ENCODE data around the gene IQCE. TPM values are rescaled to one million over a fixed set of nuclear protein-coding genes. Genes with fewer than 3 reads are reported as not detected.

IQCE gene
- polyA plus RNA-seq, 1 donor from 2014 or later = 21.2 TPM

DNA sequence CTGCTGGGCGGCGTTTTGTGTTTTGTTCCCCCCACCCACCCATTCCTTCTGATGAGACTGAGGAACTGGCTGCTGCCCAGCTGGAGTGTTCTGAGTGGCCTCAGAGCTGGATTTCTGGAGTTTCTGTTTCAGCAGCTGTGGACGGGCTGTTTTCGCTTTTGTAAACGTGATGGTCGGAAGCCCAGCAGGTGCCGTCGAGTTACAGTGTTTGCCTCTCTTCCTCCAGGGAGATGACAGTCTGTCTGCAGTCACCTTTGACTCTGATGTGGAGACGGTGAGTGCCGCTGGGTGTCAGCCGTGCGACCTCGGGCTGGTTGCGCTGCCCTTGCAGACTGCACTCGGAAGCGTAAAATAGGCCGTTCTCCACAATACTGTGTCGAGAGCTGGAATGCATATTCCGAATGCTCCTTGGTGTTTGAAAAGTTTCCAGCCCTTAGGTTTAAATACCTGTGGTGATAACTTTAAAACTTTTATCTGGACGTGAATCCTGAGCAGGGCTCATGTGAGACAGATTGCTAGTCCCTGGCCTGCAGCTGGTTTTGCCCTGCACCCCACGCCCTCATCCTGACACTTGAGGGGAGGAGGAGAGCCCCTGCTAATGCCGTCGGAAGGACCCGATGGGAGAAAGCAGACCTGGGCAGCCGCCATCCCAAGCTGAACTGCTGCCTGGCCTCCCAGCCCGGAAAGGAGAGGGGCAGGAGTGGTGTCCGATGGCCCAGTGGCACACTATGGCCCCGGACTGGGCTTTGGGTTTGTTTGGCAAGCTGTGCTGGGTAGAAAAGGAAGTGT, 8.3 kb downstream of the IQCE start:
- no peak overlapping the region for H3K27ac ChIP-seq (ENCODE audit: low read length)
- no peaks in the 10 kb centered on the region for H3K9me2 ChIP-seq (ENCODE audit: insufficient read depth, low read length)
- no peaks in the 10 kb centered on the region for H3K9me3 ChIP-seq (ENCODE audit: low read length)
- no peaks in the 10 kb centered on the region for H3K36me3 ChIP-seq (ENCODE audit: insufficient read depth, low read length)
- H3K27me3 ChIP-seq (ENCODE audit: insufficient read depth, low read depth, low read length) = no peaks in the 10 kb centered on the region
- H2AFZ ChIP-seq (ENCODE audit: low read depth, low read length) = no peak overlapping the region
- H3F3A ChIP-seq (ENCODE audit: insufficient read depth, low read length, poor library complexity, severe bottlenecking) = no peaks in the 10 kb centered on the region
- no peak for TF ChIP-seq EP300 (conservative IDR thresholded peaks at IDR 0.05; ENCODE audit: poor library complexity, severe bottlenecking)
- no peak for TF ChIP-seq TAF1 (IDR thresholded peaks at IDR 0.05; ENCODE audit: low read depth)
- TF ChIP-seq, protein P1, sequence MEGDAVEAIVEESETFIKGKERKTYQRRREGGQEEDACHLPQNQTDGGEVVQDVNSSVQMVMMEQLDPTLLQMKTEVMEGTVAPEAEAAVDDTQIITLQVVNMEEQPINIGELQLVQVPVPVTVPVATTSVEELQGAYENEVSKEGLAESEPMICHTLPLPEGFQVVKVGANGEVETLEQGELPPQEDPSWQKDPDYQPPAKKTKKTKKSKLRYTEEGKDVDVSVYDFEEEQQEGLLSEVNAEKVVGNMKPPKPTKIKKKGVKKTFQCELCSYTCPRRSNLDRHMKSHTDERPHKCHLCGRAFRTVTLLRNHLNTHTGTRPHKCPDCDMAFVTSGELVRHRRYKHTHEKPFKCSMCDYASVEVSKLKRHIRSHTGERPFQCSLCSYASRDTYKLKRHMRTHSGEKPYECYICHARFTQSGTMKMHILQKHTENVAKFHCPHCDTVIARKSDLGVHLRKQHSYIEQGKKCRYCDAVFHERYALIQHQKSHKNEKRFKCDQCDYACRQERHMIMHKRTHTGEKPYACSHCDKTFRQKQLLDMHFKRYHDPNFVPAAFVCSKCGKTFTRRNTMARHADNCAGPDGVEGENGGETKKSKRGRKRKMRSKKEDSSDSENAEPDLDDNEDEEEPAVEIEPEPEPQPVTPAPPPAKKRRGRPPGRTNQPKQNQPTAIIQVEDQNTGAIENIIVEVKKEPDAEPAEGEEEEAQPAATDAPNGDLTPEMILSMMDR (IDR thresholded peaks at IDR 0.05; ENCODE audit: poor library complexity, severe bottlenecking) = no peak
- no peak for TF ChIP-seq MXI1 (conservative IDR thresholded peaks at IDR 0.05; ENCODE audit: poor library complexity, severe bottlenecking)
- TF ChIP-seq EZH2 (IDR thresholded peaks at IDR 0.05; ENCODE audit: borderline replicate concordance, insufficient read depth, low read length, poor library complexity, severe bottlenecking) = no peak
- TF ChIP-seq RAD21 (conservative IDR thresholded peaks at IDR 0.05) = no peak
- TF ChIP-seq, protein P2, sequence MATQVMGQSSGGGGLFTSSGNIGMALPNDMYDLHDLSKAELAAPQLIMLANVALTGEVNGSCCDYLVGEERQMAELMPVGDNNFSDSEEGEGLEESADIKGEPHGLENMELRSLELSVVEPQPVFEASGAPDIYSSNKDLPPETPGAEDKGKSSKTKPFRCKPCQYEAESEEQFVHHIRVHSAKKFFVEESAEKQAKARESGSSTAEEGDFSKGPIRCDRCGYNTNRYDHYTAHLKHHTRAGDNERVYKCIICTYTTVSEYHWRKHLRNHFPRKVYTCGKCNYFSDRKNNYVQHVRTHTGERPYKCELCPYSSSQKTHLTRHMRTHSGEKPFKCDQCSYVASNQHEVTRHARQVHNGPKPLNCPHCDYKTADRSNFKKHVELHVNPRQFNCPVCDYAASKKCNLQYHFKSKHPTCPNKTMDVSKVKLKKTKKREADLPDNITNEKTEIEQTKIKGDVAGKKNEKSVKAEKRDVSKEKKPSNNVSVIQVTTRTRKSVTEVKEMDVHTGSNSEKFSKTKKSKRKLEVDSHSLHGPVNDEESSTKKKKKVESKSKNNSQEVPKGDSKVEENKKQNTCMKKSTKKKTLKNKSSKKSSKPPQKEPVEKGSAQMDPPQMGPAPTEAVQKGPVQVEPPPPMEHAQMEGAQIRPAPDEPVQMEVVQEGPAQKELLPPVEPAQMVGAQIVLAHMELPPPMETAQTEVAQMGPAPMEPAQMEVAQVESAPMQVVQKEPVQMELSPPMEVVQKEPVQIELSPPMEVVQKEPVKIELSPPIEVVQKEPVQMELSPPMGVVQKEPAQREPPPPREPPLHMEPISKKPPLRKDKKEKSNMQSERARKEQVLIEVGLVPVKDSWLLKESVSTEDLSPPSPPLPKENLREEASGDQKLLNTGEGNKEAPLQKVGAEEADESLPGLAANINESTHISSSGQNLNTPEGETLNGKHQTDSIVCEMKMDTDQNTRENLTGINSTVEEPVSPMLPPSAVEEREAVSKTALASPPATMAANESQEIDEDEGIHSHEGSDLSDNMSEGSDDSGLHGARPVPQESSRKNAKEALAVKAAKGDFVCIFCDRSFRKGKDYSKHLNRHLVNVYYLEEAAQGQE (IDR thresholded peaks at IDR 0.05; ENCODE audit: borderline replicate concordance) = no peak
- TF ChIP-seq POLR2AphosphoS5 (IDR thresholded peaks at IDR 0.05) = no peak
- peaks cover 10% of the 10 kb centered on the region for H3K79me2 ChIP-seq (replicated peaks; ENCODE audit: insufficient read depth, low read length)
- no peak overlapping the region for H3K4me3 ChIP-seq (ENCODE audit: low read length)
- no peaks in the 10 kb centered on the region for H4K20me1 ChIP-seq (ENCODE audit: insufficient read depth)
- H3K4me2 ChIP-seq (ENCODE audit: low read length) = no peak overlapping the region
- no peak overlapping the region for H3K9ac ChIP-seq (ENCODE audit: low read length)

DNA sequence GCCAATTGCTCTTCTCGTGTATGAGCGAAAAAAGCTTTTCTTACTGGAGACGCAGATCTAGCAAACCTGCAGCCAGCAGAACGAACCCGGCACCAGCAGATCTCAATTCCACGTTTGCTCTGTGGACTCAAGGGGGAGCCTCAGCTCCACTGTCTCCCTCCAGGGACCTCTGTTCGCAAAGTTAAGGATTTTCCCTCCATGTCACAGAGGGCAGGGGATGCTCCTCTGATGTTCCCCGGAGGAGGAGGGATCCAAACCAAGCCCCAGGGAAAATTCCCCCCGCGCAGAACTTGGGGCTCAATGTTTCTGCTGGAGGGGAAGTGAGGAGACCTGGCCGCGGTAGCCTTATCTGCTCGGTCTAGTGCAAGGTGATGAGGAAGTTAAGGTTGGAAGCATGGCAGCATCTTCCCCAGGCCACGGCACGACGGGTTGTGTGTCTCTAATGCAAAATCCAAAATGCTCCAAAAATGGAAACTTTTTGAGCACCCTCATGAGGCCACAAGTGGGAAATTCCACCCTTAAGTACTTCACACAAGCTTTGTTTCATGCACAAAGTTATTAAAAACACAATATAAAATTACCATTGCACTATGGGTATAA, 9.0 kb downstream of the IQCE start:
- H3K36me3 ChIP-seq (ENCODE audit: insufficient read depth, low read length) = no peaks in the 10 kb centered on the region
- no peak overlapping the region for H3K4me2 ChIP-seq (ENCODE audit: low read length)
- peaks cover 10% of the 10 kb centered on the region for H3K79me2 ChIP-seq (replicated peaks; ENCODE audit: insufficient read depth, low read length)
- no peaks in the 10 kb centered on the region for H3F3A ChIP-seq (ENCODE audit: insufficient read depth, low read length, poor library complexity, severe bottlenecking)
- TF ChIP-seq, protein P1 (IDR thresholded peaks at IDR 0.05; ENCODE audit: poor library complexity, severe bottlenecking) = peak; percentile 35
- TF ChIP-seq MXI1 (conservative IDR thresholded peaks at IDR 0.05; ENCODE audit: poor library complexity, severe bottlenecking) (no peak), RAD21 (conservative IDR thresholded peaks at IDR 0.05) (peak; percentile 44)
- no peak overlapping the region for H3K4me3 ChIP-seq (ENCODE audit: low read length)
- no peak overlapping the region for H2AFZ ChIP-seq (ENCODE audit: low read depth, low read length)
- H3K9me2 ChIP-seq (ENCODE audit: insufficient read depth, low read length) = no peaks in the 10 kb centered on the region
- H4K20me1 ChIP-seq (ENCODE audit: insufficient read depth) = no peaks in the 10 kb centered on the region
- no peaks in the 10 kb centered on the region for H3K9me3 ChIP-seq (ENCODE audit: low read length)
- no peak overlapping the region for H3K27ac ChIP-seq (ENCODE audit: low read length)
- no peaks in the 10 kb centered on the region for H3K27me3 ChIP-seq (ENCODE audit: insufficient read depth, low read depth, low read length)
- H3K9ac ChIP-seq (ENCODE audit: low read length) = no peak overlapping the region

All from neural cell (in vitro differentiated cells).